UCSD-AML1 (cell line): ENCODE results near the gene TULP4.
A peak's percentile ranks its signal among the peaks of the same experiment; 100 is the strongest.
"Not testable (repeated sequence)": the region's sequence is repeated elsewhere in the genome, so short reads cannot be mapped to it uniquely, and the experiment has no call there.

Source experiments
- DNase-seq: peaks from one replicate; lab custom pipeline; 2025; ENCODE audit not compliant: unreplicated experiment; lab: John Stamatoyannopoulos, UW

The TULP4 gene

DNA sequence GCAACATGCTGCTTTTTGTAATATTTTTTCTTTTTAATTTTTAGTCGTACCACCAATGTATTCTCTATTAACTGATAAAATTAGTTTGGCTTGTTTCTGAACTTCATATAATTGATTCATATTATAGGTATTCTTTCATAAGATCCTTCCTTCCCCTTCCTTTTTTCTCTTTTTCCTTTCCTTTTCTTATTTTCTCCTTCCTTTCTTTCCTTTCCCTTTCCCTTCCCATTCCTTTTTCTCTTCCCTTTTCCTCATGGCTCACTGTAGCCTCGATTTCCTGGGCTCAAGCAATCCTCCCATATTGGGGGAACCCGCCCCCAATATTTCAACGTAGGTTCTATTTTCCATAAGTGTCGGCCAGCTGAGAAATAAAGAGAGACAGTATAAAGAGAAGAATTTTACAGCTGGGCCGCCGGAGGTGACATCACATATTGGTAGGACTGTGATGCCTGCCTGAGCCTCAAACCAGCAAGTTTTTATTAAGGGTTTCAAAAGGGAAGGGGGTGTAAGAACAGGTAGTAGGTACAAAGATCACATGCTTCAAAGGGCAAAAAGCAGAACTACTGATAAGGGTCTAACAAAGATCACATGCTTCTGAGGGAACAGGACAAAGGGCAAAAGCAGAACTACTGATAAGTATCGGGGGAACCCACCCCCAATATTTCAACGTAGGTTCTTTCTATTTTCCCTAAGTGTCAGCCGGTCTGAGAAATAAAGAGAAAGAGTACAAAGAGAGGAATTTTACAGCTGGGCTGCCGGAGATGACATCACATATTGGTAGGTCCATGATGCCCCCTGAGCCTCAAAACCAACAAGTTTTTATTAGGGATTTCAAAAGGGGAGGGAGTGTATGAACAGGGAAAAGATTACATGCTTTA lies 16.1 kb upstream of the TULP4 start:
- not testable (repeated sequence) for DNase-seq

- DNase-seq: not testable (repeated sequence)
Observed at GRCh38 chr6:158296854-158297324, 15.4 kb upstream of the TULP4 start.

DNA sequence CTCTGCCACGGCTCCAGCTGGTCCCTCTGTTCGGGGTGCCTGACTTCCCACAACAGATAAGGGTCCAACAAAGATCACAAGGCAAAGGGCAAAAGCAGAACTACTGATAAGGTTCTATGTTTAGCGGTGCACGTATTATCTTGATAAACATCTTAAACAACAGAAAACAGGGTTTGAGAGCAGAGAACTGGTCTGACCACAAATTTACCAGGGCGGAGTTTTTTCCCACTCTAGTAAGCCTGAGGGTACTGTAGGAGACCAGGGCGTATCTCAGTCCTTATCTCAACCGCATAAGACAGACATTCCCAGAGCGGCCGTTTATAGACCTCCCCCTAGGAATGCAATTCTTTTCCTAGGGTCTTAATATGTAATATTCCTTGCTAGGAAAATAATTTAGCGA lies 14.6 kb upstream of the TULP4 start:
- DNase-seq: not testable (repeated sequence)

DNA sequence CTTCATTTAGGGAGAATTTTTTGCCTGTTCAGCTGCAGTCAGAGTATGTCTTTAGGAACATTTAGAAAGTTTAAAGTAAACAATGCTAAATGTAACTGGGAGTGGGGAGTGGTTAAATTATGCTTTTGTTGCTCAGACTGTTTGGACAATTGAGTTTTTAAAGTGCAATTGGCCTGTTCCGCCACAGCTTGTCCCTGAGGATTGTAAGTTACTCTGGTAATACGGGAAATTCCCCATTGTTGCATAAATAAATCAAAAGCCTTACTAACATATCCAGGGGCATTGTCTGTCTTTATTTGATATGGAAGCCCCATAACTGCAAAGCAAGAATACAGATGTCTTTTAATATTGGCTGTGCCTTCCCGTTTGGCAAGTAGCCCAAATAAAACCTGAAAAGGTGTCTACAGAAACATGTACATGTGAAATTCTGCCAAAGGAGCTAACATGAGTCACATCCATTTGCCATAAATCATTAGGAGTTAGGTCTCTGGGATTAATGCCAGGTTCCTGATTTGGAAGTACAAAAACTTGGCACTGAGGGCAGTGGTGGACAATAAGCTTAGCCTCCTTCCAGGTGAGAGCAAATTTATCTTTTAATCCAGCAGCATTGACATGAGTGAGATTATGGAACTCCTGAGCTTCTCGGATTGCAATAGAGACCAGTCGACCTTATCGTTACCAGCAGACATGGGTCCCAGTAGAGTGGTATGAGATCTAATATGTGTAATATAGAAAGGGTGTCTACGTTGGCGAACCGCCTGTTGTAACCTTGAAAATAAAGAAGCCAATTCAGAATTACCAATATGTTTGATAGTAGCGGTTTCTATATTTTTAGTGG lies 11.7 kb upstream of the TULP4 start:
- DNase-seq: not testable (repeated sequence)

DNA sequence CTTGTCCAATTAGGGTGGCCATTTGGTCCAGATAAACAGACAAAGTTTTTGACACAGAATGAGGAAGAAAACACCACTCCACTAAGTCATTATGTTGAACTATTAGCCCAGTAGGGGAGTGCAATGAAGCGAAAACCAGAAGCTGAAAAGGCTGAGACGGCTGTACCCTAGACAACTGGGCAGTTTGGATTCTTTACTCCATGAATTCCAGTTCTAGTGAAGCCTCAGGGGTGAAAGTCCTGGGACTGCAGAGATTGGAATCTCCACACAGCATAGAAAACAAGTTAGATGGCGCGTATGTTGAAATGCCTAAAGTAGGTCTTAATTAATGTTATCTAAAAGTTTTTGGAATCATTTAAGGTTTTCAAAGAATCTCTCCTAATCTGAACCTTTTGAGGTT lies 10.7 kb upstream of the TULP4 start:
- not testable (repeated sequence) for DNase-seq

DNA sequence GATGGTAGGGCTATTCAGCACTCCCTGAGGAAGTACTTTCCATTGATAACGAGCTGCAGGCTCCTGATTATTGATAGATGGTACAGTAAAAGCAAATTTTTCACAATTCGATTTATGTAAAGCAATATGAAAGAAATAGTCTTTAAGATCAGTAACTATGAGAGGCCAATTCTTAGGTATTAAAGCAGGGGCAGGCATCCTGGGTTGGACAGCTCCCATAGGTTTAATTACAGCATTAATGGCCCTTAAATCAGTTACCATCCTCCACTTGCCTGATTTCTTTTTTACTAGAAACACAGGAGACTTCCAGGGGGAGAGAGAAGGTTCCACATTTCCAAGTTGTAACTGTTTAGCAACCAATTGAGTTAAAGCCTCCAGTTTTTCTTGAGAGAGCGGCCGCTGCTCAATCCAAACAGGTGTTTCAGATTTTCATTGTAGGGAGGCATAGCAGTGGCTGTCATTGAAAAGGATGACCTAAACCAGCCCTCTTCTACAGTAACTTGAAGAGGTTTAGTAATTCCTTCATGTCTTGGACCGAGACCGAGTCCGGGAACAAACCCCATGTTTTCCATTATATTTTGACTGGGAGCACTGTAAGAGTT lies 10.0 kb upstream of the TULP4 start:
- DNase-seq: not testable (repeated sequence)

- DNase-seq: no peak
Observed at GRCh38 chr6:158303210-158303731, 9.0 kb upstream of the TULP4 start.

- DNase-seq: no peak
Observed at GRCh38 chr6:158304254-158304653, 8.0 kb upstream of the TULP4 start.

DNA sequence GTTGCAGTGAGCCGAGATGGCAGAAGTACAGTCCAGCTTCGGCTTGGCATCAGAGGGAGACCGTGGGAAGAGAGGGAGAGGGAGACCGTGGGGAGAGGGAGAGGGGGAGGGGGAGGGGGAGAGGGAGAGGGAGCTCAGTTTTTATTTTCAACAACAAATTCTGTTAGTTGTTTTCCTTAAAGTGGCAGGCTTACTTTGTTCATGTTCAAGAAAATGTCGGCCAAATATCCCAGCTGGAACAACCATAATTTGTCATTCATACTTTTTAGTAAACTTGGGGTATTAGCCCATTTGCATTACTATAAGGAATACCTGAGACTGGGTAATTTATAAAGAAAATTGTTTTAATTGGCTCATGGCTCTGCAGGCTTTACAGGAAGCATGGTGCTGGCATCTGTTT lies 2.5 kb upstream of the TULP4 start:
- no peak for DNase-seq

- no peak for DNase-seq
Observed at GRCh38 chr6:158311193-158311592, 1.1 kb upstream of the TULP4 start.

GRCh38 chr6:158311626-158312025 lies 639 bp upstream of the TULP4 start:
- DNase-seq: no peak

DNA sequence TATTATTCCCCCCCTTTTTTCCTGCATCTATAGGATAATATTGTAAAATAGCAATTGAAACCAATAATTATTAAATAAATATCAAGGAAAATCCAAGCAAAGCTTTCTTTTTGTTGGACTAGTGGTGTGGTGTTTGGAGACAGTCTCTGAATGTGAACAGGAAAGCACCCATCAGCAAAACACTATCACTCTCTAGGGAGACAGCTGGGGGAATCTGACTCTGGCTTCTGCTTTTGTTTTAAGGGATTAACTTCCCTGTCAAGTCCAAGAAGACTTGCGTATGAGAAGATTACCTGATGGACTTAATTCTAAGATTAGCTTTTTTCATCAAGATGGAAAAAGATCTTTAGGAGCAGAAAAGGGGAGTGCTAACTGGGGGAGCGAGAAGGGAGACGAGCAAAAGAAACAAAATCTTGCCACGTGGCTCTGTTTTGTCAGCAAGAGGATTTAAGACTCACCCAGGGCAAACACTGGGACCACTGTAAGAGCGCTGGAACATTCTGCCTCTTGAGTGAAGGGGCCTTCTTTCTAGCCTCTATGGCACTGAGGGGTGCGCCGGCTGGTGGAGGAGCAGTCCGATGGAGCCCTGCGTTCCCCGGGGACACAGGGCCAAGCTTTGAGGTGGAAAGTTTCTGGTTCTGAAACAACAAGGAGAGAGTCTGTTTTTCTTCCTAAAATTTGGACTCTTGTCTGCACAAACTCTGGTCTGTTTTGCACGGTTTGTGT lies 570 bp downstream of the TULP4 start:
- no peak for DNase-seq

- peak; percentile 69 for DNase-seq
Observed at GRCh38 chr6:158313989-158314388, 1.7 kb downstream of the TULP4 start.

DNA sequence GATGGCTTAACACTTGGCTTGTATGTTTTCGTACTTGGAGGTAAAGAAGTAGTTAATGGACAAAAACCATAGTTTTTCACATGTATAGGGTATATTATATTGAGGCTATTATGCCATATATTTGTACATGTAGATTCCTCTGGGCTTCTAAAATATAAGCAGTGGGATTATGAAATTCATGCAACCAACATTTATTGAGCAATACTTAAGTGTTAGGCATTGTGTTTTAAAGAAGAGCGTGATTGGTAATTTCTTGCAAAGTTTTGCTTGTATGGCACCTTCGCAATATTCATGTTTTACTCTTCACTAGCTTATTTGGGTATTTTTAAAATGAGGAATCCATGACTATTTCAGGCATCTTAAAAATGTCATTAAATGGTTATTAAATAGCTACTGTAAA lies 2.5 kb downstream of the TULP4 start:
- DNase-seq: no peak

- no peak for DNase-seq
Observed at GRCh38 chr6:158316022-158316421, 3.8 kb downstream of the TULP4 start.

GRCh38 chr6:158321960-158322359 lies 9.7 kb downstream of the TULP4 start:
- DNase-seq: no peak

DNA sequence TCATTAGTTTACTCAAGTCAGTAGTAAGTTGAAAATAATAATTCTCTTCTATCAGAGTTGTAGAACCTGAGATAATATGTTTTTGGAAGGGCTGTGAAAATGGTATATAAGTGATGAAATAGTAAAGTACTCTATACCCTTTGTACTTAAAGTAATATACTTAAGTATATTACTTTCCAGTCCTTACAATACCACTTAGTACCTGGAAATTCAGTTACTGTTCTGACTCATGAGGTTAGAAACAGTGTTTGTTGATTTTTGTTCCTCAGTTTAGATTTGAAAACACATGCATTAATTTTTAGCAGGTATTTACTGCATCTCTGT lies 10.1 kb downstream of the TULP4 start:
- no peak for DNase-seq

- no peak for DNase-seq
Observed at GRCh38 chr6:158322724-158323560, 10.7 kb downstream of the TULP4 start.

DNA sequence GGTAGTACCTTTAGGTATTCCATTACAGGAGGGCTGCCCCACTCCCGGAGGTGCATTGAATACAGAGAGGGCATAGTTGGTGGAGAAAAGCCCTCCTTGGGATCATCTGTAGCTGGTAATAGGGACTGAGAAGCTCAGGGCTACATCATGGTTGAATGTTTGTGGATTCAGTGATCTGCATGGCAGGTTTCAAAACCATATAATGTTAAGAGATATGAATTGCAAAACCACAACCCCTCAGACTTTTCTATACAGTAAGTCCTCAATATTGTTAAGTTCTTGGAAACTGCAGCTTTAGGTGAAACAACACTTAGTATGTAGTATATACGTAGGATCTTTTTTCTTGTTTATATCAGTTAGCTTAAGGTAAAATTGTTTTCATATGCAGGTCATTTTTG lies 11.3 kb downstream of the TULP4 start:
- DNase-seq: no peak

GRCh38 chr6:158324136-158324535 lies 11.9 kb downstream of the TULP4 start:
- no peak for DNase-seq
